HG03025 (cell line): Measurements from ENCODE around the gene BCAR3.
A peak's percentile ranks its signal among the peaks of the same experiment; 100 is the strongest.

Source experiments
- ATAC-seq: cut with Tn5 transposase; IDR thresholded peaks from one replicate; pipeline ENCODE4 v1.9.1; 2021; ENCODE audit warnings: mild to moderate bottlenecking, moderate library complexity; ENCODE audit not compliant: unreplicated experiment, low FRiP score

The BCAR3 gene

GRCh38 chr1:93619507-93620171 lies 62.0 kb downstream of the BCAR3 start:
- ATAC-seq, result no peak

DNA sequence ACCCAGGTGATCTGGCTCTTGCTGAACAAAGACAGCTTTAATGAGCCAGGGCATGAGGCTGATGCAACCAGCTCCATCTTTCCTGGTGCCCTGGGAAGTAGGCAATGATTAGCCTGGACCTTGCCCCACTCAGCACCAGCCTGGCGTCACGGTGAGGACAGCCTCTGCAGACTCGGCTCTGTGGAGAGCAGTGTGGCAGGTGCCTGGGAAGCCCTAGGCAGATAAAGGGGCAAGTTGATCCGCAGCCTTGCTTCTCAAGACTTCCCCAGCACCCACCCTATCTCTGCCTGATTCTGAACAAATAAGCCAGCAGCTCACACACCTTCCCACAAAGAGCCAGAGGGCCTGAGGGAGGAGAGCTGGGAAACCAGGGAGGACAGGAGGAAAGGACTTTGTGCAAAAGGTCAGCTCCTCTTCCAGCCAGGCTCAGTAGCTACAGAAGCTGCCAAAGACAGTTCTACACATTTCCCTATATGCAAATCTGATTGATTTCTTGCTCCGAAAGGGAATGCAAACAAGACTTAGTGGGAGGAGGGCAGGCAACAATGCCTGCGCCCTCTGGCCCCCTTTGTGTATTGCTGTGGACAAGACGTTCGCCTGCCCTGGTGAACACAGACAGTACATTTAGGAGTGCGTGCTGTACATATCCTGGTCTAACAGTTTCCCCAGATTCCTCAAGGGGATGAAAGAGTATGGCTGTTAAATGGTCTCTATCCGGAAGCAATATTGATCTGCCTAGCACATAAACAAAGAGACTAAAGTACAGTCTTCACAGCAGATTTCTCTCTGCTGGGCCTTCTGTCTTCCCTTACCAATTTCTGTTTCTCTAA lies 63.8 kb downstream of the BCAR3 start:
- ATAC-seq, result no peak

- ATAC-seq, result no peak
Observed at GRCh38 chr1:93616996-93617669, 64.5 kb downstream of the BCAR3 start.

DNA sequence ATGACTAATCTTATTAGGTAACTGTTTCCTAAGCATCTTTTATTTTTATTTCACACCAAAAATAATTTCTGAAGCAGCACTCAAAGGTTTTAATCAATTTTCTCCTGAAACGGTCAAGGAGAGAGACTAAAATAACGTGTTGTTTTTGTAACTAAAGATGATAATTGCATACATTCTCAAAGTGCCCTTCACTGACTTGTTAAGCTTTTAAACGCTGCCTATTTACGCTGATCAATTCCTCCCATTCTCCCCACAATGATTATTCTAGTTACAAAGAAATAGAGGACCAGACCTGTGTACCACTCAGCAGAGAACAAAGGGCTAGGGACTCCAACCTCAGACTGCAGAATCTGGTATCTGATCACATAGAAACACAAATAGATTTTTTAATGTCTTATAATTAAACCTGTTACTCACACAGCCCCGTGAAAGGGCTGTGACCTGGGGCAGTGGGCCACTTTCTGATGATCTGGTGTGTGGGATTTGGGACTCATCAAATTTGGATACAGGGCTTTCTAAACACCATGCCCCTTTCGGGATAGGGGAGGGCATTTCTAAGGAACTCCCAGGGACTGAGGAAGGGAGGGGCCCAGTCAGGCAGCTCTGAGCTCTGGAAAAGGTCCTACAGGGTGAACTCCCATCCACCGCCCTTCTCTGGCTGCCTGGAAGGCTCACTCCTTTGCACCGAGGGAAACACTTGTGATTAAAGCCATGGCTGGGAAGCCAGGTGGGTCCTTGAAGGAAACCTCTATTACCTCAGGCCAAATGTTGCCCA lies 65.2 kb downstream of the BCAR3 start:
- ATAC-seq, result no peak

DNA sequence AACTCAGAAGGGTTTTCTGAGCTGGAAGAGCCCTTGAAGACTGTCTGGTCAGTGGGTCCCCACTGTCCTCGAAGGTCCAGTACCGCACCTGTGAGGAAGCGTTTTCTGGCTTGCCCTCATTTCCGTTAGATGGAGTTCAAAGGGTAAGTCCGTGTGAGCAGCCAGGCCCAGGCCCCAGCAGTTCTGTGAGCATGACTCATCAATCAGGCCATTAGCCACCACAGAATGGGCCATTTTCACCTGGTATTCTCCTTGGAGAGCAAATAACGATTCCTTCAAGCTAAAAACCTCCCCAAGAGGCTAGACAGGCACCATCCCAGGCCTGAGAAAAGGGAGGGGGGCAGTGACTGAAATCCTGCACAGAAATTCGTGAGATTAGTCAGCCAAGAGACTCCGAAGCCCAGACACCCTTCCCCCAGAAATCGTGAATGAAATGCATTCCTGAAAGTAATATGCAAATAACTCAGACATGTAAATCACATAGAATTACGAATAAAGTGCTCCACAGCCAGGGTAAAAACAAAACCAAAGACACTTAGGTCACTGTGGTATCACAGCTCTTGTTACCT lies 66.0 kb downstream of the BCAR3 start:
- peak; percentile 72 for ATAC-seq

DNA sequence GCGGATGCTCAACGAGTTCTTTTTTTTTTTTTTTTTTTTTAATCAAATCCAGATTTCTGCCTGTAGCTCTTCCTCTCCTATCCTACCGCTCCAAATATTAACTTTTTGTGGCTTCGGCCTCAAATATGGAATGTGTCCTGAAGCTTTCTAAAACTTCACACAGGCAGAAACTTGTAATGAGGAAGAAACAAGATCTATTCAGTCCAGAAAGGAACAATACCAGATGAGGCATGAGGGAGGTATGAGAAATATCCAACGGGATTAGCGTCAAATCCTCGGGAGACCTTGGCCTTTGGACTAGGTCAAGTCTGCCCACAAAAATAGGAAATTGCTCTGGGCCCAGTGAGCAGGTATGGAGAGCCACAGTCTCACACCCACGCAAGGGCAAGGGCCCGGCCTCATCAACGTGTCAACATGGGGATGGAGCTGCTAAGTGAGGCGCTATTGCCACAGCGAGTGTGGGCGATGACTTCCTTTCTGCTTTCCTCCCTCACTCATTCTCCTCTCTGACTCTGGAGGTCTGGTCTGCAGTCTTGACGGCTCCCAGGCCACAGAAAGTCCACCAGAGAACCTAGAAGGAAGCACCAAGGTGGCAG lies 66.6 kb downstream of the BCAR3 start:
- peak; percentile 43 for ATAC-seq

DNA sequence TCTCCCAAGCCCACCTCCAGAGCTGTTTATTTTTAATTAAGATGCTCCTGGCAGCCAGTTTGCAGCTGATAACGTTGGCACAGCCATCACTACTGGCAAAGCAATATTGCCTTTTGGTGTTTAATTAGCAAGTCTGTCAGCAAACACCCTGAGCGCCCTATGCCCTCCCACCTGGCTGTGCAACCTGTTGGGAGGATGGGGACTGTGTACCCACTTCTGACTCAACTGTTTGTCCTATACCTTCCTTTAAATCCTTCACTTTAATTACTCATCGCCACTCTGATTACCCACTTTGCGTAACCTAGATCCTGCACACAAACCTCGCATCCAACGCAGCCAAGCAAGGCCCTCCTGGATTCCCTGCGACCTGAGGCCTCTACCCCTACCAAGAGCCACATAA lies 67.1 kb downstream of the BCAR3 start:
- no peak for ATAC-seq

DNA sequence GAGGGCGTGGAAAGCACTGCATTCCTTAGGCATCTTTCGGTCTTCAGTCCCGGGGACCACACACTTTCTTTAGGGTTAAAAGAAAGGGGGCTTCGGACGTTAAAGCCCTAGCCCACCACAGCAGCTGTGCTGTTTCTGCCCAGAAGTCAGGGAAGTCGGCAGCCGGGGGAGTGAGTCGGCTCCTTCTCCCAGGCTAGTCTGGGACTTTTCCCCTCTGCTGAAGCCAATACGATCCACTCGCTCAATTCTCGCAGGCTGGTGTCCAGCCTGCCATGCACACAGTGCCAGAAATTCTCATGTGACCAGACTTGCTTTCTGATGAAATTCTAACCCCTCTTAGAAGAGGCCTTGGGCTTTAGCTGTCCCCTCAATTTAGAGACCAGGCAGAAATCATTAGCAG lies 67.7 kb downstream of the BCAR3 start:
- ATAC-seq, result no peak

DNA sequence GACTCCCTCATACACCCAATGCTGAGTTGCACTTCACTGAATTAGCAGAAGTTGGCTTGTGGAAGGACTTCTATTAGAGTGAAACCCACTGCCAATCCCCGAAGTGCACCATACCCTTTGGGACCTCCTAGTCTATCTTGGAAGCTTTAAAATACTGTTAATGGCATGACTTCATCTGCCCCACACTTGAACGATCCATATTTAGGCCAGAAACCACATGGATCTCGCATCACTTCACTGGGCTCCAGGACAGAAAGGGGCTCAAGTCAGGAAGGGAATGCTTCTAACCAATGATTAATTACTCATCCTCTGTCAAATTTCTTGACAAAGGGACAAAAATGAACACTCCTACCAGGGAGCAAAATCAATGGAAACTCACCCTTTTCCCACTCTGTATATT lies 69.1 kb downstream of the BCAR3 start:
- no peak for ATAC-seq

GRCh38 chr1:93611668-93612067 lies 70.0 kb downstream of the BCAR3 start:
- no peak for ATAC-seq

GRCh38 chr1:93609536-93609935 lies 72.1 kb downstream of the BCAR3 start:
- no peak for ATAC-seq

GRCh38 chr1:93608187-93609109 lies 73.2 kb downstream of the BCAR3 start:
- ATAC-seq, result peak; percentile 15

GRCh38 chr1:93607814-93608186 lies 73.8 kb downstream of the BCAR3 start:
- ATAC-seq, result peak; percentile 89

DNA sequence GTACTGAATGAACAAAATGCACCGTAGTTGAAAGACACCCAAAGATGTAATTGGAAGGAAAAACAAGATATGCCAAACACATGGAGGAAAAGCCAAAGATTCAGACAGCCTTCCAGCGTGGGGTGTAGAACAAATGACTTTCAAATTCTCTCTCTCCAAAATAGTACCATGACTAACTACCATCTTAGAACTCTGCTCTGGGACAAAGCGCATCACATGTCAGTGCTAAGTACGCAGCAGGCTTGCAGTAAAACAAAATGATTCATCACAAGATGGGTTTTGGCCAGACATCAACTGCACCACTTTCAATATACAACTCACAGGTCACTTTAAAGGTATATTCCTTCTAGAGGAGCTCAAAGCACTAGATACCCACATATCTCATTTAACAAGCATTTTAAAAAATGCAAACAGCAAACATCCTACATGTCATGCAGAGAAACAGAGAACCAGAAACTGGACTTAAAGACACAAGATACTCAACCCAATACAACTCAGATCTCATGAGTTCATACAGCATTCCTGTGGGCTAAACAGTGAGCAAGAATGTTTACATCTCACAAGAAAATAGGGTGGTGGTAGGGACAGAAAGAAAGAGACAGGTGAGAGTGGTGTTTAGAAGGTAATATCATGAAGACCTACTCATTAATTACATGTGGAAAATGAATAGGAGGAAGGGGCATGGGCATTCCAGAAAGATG lies 75.7 kb downstream of the BCAR3 start:
- ATAC-seq, result no peak

- no peak for ATAC-seq
Observed at GRCh38 chr1:93605026-93605568, 76.5 kb downstream of the BCAR3 start.

GRCh38 chr1:93604411-93604810 lies 77.2 kb downstream of the BCAR3 start:
- ATAC-seq, result no peak

DNA sequence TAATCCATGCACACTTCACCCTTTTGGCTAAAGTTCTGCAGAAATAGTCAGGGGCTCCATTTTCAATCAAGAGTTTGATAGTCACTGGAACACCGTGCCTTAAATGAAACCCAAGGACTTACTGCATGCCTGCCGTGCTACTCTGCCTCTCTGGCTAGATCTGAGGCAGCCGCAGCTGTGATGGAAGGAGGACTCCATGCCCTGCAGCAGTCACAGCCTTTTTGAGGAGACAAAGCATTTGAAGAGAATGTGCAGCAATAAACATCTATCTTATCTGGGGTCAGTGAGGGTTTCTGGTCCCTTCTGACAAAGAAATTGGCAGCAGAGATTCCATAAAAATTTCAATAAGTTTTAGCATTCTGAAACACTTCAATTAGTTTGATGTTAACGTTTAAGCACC lies 78.0 kb downstream of the BCAR3 start:
- no peak for ATAC-seq

GRCh38 chr1:93603106-93603505 lies 78.5 kb downstream of the BCAR3 start:
- ATAC-seq, result no peak
